ENCODE results near the gene TADA2B.

GRCh38 chr4:7068883-7069282 lies 25.7 kb downstream of the TADA2B start:
- TF ChIP-seq, protein P1, sequence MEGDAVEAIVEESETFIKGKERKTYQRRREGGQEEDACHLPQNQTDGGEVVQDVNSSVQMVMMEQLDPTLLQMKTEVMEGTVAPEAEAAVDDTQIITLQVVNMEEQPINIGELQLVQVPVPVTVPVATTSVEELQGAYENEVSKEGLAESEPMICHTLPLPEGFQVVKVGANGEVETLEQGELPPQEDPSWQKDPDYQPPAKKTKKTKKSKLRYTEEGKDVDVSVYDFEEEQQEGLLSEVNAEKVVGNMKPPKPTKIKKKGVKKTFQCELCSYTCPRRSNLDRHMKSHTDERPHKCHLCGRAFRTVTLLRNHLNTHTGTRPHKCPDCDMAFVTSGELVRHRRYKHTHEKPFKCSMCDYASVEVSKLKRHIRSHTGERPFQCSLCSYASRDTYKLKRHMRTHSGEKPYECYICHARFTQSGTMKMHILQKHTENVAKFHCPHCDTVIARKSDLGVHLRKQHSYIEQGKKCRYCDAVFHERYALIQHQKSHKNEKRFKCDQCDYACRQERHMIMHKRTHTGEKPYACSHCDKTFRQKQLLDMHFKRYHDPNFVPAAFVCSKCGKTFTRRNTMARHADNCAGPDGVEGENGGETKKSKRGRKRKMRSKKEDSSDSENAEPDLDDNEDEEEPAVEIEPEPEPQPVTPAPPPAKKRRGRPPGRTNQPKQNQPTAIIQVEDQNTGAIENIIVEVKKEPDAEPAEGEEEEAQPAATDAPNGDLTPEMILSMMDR (IDR thresholded peaks at IDR 0.05), result no peak
- TF ChIP-seq POLR2AphosphoS5 (IDR thresholded peaks at IDR 0.05) (no peak), EP300 (IDR thresholded peaks at IDR 0.05) (no peak), POLR2A (IDR thresholded peaks at IDR 0.05) (no peak)

All from sigmoid colon (tissue), 4 donors.